K562 (cell line): ENCODE results near the gene RUVBL1. TPM values are rescaled to one million over a fixed set of nuclear protein-coding genes. Genes with fewer than 3 reads are reported as not detected.
A peak's percentile ranks its signal among the peaks of the same experiment; 100 is the strongest.

ENCODE experiments used
- ARNT ChIP-seq, 2 experiments: fragments of 450-650 bp; IDR thresholded peaks; 2 replicates each; pipeline ENCODE4 v1.6.1; 2016; ENCODE audit warnings: mild to moderate bottlenecking in 1 of 2
- BDP1 ChIP-seq: IDR thresholded peaks from 3 replicates; pipeline ENCODE4 v1.6.1; 2011; ENCODE audit not compliant: insufficient read length, insufficient read depth
- ELF1 ChIP-seq: fragments of 200-800 bp; sonication (Bioruptor generic); IDR thresholded peaks from 2 replicates; pipeline ENCODE4 v1.6.1; 2016; ENCODE audit warnings: missing genetic modification characterization, missing compliant biosample characterization
- KAT7 ChIP-seq: sonication (generic); formaldehyde crosslinking; IDR thresholded peaks from 2 replicates; pipeline ENCODE4 v1.8.0; 2022; ENCODE audit warnings: missing genetic modification reagents, mild to moderate bottlenecking, borderline replicate concordance
- KDM4B ChIP-seq, 2 experiments: fragments of 450-650 bp in 1 of 2; sonication (generic) in 1 of 2; IDR thresholded peaks; 2 replicates each; pipeline ENCODE4 v1.6.1; 2016 to 2017; ENCODE audit warnings: borderline replicate concordance in 2 of 2, antibody characterized with exemption in 1 of 2, low read depth in 1 of 2, mild to moderate bottlenecking in 1 of 2
- PHF20 ChIP-seq: fragments of 450-650 bp; IDR thresholded peaks from 2 replicates; pipeline ENCODE4 v1.6.1; 2018; ENCODE audit not compliant: partially characterized antibody
- POLR2G ChIP-seq: fragments of 200-400 bp; formaldehyde crosslinking; IDR thresholded peaks from 2 replicates; pipeline ENCODE4 v1.6.1; 2017; ENCODE audit warnings: low read depth, mild to moderate bottlenecking, antibody characterized with exemption, low read length, moderate library complexity
- PRMT5 ChIP-seq: sonication (generic); formaldehyde crosslinking; IDR thresholded peaks from 2 replicates; pipeline ENCODE4 v1.5.0; 2020; ENCODE audit warnings: missing genetic modification reagents
- SIN3B ChIP-seq: fragments of 450-650 bp; IDR thresholded peaks from 2 replicates; pipeline ENCODE4 v1.6.1; 2017; ENCODE audit warnings: low read depth, mild to moderate bottlenecking, moderate library complexity
- TEAD1 ChIP-seq, 2 experiments: fragments of 450-650 bp in 1 of 2; sonication (generic) in 1 of 2; formaldehyde crosslinking; IDR thresholded peaks; 2 replicates each; pipeline versions ENCODE4 v1.4.0 to v1.8.0; 2020 to 2022; ENCODE audit warnings: mild to moderate bottlenecking in 2 of 2, missing genetic modification reagents in 1 of 2
- TEAD4 ChIP-seq, 2 experiments: sonication (generic) in 1 of 2; formaldehyde crosslinking in 1 of 2; IDR thresholded peaks; 2 replicates each; pipeline versions ENCODE4 v1.6.1 to v1.8.0; 2012 to 2022; ENCODE audit warnings: borderline replicate concordance in 1 of 2, inconsistent platforms in 1 of 2, low read length in 1 of 2, mild to moderate bottlenecking in 1 of 2, missing genetic modification reagents in 1 of 2
- THAP12 ChIP-seq: fragments of 250-450 bp; sonication (Bioruptor Pico); IDR thresholded peaks from 2 replicates; pipeline ENCODE4 v1.9.0; 2021; ENCODE audit warnings: mild to moderate bottlenecking, inconsistent platforms
- THRB ChIP-seq: fragments of 450-650 bp; formaldehyde crosslinking; conservative IDR thresholded peaks from 2 replicates; pipeline ENCODE4 v1.4.0; 2022; ENCODE audit warnings: mild to moderate bottlenecking, missing genetic modification characterization
- YBX1 ChIP-seq: fragments of 450-650 bp; IDR thresholded peaks from 2 replicates; pipeline ENCODE4 v1.7.1; 2016; ENCODE audit warnings: mild to moderate bottlenecking
- ZC3H4 ChIP-seq: sonication (generic); formaldehyde crosslinking; IDR thresholded peaks from 2 replicates; pipeline ENCODE4 v1.9.0; 2021; ENCODE audit warnings: missing genetic modification reagents, borderline replicate concordance
- ZNF184 ChIP-seq: sonication (generic); formaldehyde crosslinking; IDR thresholded peaks from 2 replicates; pipeline ENCODE4 v1.5.0; 2020; ENCODE audit warnings: missing genetic modification reagents
- ZNF239 ChIP-seq: fragments of 250-450 bp; sonication (Bioruptor Pico); IDR thresholded peaks from 2 replicates; pipeline ENCODE4 v1.4.0; 2020; ENCODE audit warnings: mild to moderate bottlenecking
- ZNF511 ChIP-seq: sonication (generic); formaldehyde crosslinking; IDR thresholded peaks from 2 replicates; pipeline ENCODE4 v1.8.0; 2022; ENCODE audit warnings: mild to moderate bottlenecking, missing genetic modification reagents
- ZNF695 ChIP-seq: fragments of 450-650 bp; formaldehyde crosslinking; IDR thresholded peaks from 2 replicates; pipeline ENCODE4 v1.4.0; 2020; ENCODE audit warnings: mild to moderate bottlenecking, moderate library complexity
- ZNF699 ChIP-seq: fragments of 250-450 bp; sonication (Bioruptor Pico); IDR thresholded peaks from 2 replicates; pipeline ENCODE4 v1.8.0; 2021; ENCODE audit warnings: mild to moderate bottlenecking, moderate library complexity; ENCODE audit not compliant: insufficient replicate concordance
- polyA plus RNA-seq, 8 experiments: library from polyadenylated mRNA; depleted of rRNA in 4 of 8; stranded (reverse) in 5 of 8; unstranded in 3 of 8; fragments of >200 nt; fragmentation: Nextera tagmentation in 2 of 8; fragmentation: Illumina TruSeq in 1 of 8; extraction: Ambion mirVana in 2 of 8; extraction: Trizol in 1 of 8; gene quantifications; 2 replicates each; pipeline versions ENCODE4 v1.2.1 to v1.2.3, GENCODE V29; 2011 to 2014; ENCODE audit warnings: inconsistent platforms in 1 of 8, missing spikeins in 1 of 8
- total RNA-seq, 7 experiments: library from RNA; depleted of rRNA in 6 of 7; stranded (reverse); fragments of >200 nt in 6 of 7; fragmentation: Illumina TruSeq in 2 of 7; extraction: Trizol in 2 of 7; gene quantifications; 2 replicates each; pipeline versions ENCODE4 v1.2.1 to v1.2.3, GENCODE V29; 2011 to 2021; ENCODE audit warnings: low replicate concordance in 1 of 7
- TF ChIP-seq, protein P1 (sequence below), 2 experiments: fragments of 250-450 bp in 1 of 2; fragments of 450-650 bp in 1 of 2; sonication (Bioruptor Pico) in 1 of 2; IDR thresholded peaks; 2 replicates each; pipeline versions ENCODE4 v1.6.1 to v1.8.0; 2016 to 2021; ENCODE audit warnings: mild to moderate bottlenecking in 2 of 2, moderate library complexity in 2 of 2, missing compliant biosample characterization in 1 of 2, missing genetic modification characterization in 1 of 2

Gene RUVBL1
- total and polyA plus RNA-seq, 9 of the 15 experiments (the other 6 are each of a cell fraction or from before 2014, with no cell fraction given) = 20.7 to 147 (median 113) TPM

- TF ChIP-seq ZNF695 (no peak), KDM4B (IDR thresholded peaks at IDR 0.05; ENCODE audit: borderline replicate concordance in 2 of 2, low read depth in 1 of 2) (no peak), ZNF699 (CRISPR knock-in tag) (no peak), TEAD4 (IDR thresholded peaks at IDR 0.05; ENCODE audit: low read length) (no peak), TEAD4 (CRISPR knock-in tag; IDR thresholded peaks at IDR 0.05; ENCODE audit: borderline replicate concordance) (no peak), THAP12 (CRISPR knock-in tag) (no peak), ZNF239 (no peak), PRMT5 (no peak), SIN3B (no peak; the same call in 1 of the 2 replicates), ZC3H4 (no peak), ARNT (IDR thresholded peaks at IDR 0.05) (no peak), TEAD1 (CRISPR knock-in tag; IDR thresholded peaks at IDR 0.05) (no peak), BDP1 (no peak), ZNF511 (no peak), POLR2G (peak; percentile 97), YBX1 (no peak), PHF20 (peak; percentile 38), KAT7 (CRISPR knock-in tag) (no peak), THRB (no peak), ELF1 (peak; percentile 82), ZNF184 (CRISPR knock-in tag) (no peak)
- TF ChIP-seq, protein P1, sequence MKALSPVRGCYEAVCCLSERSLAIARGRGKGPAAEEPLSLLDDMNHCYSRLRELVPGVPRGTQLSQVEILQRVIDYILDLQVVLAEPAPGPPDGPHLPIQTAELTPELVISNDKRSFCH (CRISPR knock-in tag; IDR thresholded peaks at IDR 0.05) = no peak
- TF ChIP-seq, protein P1 (tag; IDR thresholded peaks at IDR 0.05) = no peak
Measured at GRCh38 chr3:128051837-128052594, 71.6 kb downstream of the RUVBL1 start, which contains the start of gene SEC61A1 (continued).
